ENCODE data around the gene BICC1. TPM values are rescaled to one million over a fixed set of nuclear protein-coding genes. Genes with fewer than 3 reads are reported as not detected.

The BICC1 gene
- total and polyA plus RNA-seq, 8 donors = 19.0 to 37.4 (median 23.0) TPM

DNA sequence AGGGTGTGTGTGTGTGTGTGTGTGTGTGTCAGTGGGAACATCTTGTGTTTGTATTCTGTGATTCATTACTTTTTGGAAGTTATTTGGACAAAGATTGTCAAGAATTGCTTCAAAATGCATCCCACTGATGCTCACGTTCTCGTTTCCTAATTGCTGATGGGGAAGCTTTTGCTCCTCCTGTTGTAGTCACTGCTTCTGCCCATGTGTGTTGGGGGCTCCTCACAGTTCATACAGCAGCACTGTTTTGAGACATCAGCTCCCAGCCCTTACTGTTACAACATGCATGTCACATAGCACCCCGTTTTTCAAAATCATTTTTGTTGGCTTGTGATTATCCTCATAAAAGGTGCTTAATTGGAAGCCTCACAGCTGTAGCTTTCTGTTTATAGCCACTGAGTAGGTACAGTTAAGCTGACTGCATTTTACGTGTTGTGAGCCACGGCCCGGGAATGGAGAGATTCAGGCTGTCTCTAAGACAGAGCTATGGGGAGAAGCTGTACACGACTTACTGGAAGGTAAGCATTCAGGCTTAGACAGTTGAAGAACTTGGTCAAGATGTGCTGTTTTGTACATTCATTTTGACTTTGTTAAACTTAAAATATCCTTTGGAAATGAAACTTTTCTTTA is 87.4 kb downstream of the BICC1 start:
- WGBS, 2 donors = 63 to 70% methylated on average over 7 of the region's 7 CpGs
- intact Hi-C loops (cut with DNase I) = no loop called here
- no peak for FAIRE-seq

DNA sequence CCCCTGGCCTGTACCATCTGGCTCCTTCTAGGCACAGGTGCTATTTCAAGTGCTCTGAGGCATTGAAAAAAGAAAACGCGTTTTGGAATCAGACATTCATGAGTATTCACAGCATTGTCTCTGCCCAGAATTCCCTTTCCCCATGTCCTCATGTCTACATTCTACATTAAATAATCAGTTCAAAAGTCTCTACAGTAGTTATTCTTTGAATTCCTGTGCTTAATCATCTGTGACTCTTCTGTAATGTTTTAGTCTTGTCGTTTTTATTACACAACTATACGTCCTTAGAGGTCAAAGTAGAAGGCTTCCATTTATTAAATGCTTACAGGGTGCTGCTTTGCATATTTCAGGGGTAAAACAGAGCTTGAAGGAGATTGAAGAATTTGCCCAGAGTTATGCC is 95.7 kb downstream of the BICC1 start:
- FAIRE-seq = no peak
- Histone ChIP-seq H3K27ac (no peak overlapping the region), H3K36me3 (no peaks in the 10 kb centered on the region)

More for the DNA sequence above, 87.4 kb downstream of the BICC1 start:
- no peak overlapping the region for H3K4me3 ChIP-seq
- no peaks in the 10 kb centered on the region for H3K4me1 ChIP-seq
- DNase-seq (no peak), ATAC-seq (no peak)
- H3K9me3 ChIP-seq = no peaks in the 10 kb centered on the region
- H3K27ac ChIP-seq = no peak overlapping the region
- H3K27me3 ChIP-seq = no peaks in the 10 kb centered on the region
- H3K36me3 ChIP-seq = no peaks in the 10 kb centered on the region
- TF ChIP-seq, protein P1, sequence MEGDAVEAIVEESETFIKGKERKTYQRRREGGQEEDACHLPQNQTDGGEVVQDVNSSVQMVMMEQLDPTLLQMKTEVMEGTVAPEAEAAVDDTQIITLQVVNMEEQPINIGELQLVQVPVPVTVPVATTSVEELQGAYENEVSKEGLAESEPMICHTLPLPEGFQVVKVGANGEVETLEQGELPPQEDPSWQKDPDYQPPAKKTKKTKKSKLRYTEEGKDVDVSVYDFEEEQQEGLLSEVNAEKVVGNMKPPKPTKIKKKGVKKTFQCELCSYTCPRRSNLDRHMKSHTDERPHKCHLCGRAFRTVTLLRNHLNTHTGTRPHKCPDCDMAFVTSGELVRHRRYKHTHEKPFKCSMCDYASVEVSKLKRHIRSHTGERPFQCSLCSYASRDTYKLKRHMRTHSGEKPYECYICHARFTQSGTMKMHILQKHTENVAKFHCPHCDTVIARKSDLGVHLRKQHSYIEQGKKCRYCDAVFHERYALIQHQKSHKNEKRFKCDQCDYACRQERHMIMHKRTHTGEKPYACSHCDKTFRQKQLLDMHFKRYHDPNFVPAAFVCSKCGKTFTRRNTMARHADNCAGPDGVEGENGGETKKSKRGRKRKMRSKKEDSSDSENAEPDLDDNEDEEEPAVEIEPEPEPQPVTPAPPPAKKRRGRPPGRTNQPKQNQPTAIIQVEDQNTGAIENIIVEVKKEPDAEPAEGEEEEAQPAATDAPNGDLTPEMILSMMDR (IDR thresholded peaks at IDR 0.05) = no peak

DNA sequence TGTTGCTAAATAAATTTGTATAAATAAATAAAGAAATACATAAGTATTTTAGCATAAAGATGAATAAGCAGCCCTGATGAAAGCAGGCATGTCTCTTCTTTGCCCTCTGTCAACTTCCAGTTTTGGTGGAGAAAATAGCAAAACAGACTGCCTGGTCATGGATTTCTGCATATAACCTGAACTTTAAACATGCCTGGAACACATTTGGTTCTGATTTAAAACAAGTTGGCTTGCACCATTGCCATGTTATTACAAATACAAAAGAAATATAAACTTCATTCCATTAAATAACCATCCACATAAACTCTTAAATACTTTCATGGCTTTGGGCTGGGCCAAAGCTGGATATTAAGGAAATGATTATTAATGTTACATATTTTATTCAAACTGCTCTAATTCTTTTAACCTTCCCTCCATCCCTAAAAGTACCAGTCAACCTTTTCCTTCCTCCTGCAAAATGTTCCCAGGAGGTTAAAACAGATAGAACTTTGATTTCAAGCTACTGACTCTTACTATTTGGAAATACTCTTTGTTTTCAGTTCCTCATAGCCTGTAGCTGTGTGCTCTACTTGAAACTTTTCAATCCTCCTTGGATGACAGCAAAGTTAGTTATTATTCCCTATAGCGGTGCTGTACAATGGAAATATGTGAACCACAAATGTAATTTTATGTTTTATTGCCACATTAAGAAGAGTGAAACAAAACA is 96.3 kb downstream of the BICC1 start:
- Histone ChIP-seq H3K4me1 (no peaks in the 10 kb centered on the region), H3K27me3 (no peaks in the 10 kb centered on the region), H3K36me3 (no peaks in the 10 kb centered on the region), H3K9me3 (no peaks in the 10 kb centered on the region), H3K27ac (no peak overlapping the region), H3K4me3 (no peak overlapping the region)
- DNase-seq = no peak
- no peak for ATAC-seq
- intact Hi-C loops (cut with DNase I) = no loop called here
- TF ChIP-seq, protein P1 (IDR thresholded peaks at IDR 0.05) = no peak
- FAIRE-seq = no peak
- 68 to 73% methylated on average over 1 of the region's 1 CpG for WGBS, 2 donors

More for the DNA sequence above, 95.7 kb downstream of the BICC1 start:
- WGBS, 2 donors = 41 to 48% methylated on average over 4 of the region's 4 CpGs
- TF ChIP-seq, protein P1 (IDR thresholded peaks at IDR 0.05) = no peak
- no peaks in the 10 kb centered on the region for H3K4me1 ChIP-seq
- no peak for ATAC-seq
- H3K27me3 ChIP-seq = no peaks in the 10 kb centered on the region
- H3K4me3 ChIP-seq = no peak overlapping the region
- no peaks in the 10 kb centered on the region for H3K9me3 ChIP-seq
- intact Hi-C loops (cut with DNase I) = no loop called here
- DNase-seq = no peak

DNA sequence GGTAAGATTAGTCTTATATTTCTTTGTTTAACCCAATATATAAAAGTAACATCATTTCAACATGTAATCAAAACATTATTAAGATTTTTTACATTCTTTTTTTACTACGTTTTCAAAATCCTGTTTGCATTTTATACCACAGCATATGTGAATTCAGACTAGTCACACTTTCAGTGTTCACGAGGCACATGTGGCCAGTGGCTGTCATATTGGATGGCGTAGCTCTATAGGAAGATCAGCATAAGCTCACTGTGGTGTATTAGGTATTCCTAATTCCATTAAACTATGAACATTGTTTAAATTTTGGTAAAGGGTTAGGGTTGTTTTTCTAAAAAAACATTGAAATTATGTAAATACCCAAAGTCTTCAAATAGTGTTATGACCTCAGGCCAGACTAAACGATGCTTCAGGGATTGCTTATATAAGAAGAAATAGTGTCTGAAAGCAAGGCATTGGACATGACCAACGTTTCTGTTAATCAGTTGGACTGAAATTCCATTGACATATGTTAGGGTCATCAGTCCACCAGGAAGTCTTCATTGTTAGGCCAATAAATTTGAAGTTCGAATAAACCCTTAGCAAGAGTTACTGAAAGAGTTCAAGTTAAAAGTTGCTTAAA is 97.0 kb downstream of the BICC1 start:
- no peak for FAIRE-seq
- intact Hi-C loops (cut with DNase I) = no loop called here
- ATAC-seq = no peak
- TF ChIP-seq, protein P1 (IDR thresholded peaks at IDR 0.05) = no peak
- no peaks in the 10 kb centered on the region for H3K36me3 ChIP-seq
- H3K27me3 ChIP-seq = no peaks in the 10 kb centered on the region
- H3K4me3 ChIP-seq = no peak overlapping the region
- H3K9me3 ChIP-seq = no peaks in the 10 kb centered on the region
- H3K4me1 ChIP-seq = no peaks in the 10 kb centered on the region
- H3K27ac ChIP-seq = no peak overlapping the region
- DNase-seq = no peak
- WGBS, 2 donors = 60 to 69% methylated on average over 6 of the region's 6 CpGs
